ENCODE results near the gene GOLT1B.

GOLT1B gene

DNA sequence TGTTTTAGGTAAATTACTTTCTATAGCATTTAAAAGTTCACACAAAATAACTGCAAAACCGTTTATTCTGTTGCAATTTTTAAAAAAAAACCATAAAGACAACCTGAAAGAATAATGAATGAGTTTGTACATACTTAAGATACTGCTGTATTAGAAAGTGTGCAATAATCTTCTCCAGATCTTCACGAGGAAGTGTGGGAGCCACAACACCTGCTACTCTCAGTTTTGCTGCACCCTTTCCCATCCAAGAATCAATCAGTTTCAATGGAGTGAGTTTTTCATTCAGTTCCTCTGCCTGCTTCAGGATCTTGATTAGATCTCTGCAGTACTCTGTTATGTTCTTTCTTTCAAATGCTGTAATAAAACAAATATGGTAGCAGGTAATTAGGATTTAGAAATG, 30.3 kb upstream of the GOLT1B start:
- Histone ChIP-seq H3K4me1 (no peaks in the 10 kb centered on the region), H3K79me2 (no peaks in the 10 kb centered on the region), H3K9me3 (ENCODE audit: control insufficient read depth, low read length) (no peaks in the 10 kb centered on the region), H3K4me2 (ENCODE audit: low read length) (no peak overlapping the region), H3K27ac (no peak overlapping the region), H3K9ac (no peak overlapping the region), H3K27me3 (ENCODE audit: control insufficient read depth, insufficient read depth, low read length) (no peaks in the 10 kb centered on the region), H3K36me3 (ENCODE audit: control insufficient read depth, insufficient read depth, low read length) (no peaks in the 10 kb centered on the region), H3K4me3 (ENCODE audit: low read depth, low read length) (no peak overlapping the region), H2AFZ (no peak overlapping the region)
- TF ChIP-seq, protein P1, sequence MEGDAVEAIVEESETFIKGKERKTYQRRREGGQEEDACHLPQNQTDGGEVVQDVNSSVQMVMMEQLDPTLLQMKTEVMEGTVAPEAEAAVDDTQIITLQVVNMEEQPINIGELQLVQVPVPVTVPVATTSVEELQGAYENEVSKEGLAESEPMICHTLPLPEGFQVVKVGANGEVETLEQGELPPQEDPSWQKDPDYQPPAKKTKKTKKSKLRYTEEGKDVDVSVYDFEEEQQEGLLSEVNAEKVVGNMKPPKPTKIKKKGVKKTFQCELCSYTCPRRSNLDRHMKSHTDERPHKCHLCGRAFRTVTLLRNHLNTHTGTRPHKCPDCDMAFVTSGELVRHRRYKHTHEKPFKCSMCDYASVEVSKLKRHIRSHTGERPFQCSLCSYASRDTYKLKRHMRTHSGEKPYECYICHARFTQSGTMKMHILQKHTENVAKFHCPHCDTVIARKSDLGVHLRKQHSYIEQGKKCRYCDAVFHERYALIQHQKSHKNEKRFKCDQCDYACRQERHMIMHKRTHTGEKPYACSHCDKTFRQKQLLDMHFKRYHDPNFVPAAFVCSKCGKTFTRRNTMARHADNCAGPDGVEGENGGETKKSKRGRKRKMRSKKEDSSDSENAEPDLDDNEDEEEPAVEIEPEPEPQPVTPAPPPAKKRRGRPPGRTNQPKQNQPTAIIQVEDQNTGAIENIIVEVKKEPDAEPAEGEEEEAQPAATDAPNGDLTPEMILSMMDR (IDR thresholded peaks at IDR 0.05) = no peak

DNA sequence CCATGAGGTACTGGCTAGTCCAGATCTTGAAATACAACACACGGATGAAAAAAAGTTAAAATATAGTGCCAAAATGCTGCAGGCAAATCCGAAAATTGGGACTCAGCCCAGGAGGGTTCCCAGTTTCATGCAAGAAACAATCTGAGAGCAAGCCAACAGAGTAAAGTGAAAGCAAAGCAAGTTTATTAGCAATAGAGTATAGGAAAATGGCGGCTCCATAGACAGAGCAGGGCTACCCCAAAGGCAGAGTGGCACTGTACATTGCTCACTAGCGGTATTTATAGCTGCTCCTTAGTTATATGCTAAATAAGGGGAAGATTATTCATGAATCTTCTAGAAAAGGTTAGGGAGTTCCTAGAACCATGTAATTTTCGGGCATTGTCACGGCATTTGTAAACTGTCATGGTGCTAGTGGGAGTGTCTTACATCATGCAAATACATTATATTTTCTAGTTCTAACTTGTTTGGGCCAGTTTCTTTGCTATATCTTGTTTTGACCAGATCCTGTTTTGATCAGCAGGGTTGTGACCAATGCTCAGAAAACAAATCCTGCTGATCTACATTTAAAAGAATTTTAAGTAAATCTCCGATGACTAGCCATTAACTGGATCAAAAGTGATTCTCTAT, 29.3 kb upstream of the GOLT1B start:
- Histone ChIP-seq H3K4me3 (ENCODE audit: low read depth, low read length) (no peak overlapping the region), H3K4me2 (ENCODE audit: low read length) (no peak overlapping the region), H3K27ac (no peak overlapping the region), H3K27me3 (ENCODE audit: control insufficient read depth, insufficient read depth, low read length) (no peaks in the 10 kb centered on the region), H3K9me3 (ENCODE audit: control insufficient read depth, low read length) (no peaks in the 10 kb centered on the region), H3K79me2 (no peaks in the 10 kb centered on the region), H2AFZ (no peak overlapping the region), H3K4me1 (no peaks in the 10 kb centered on the region), H3K36me3 (ENCODE audit: control insufficient read depth, insufficient read depth, low read length) (no peaks in the 10 kb centered on the region), H3K9ac (no peak overlapping the region)
- TF ChIP-seq, protein P1 (IDR thresholded peaks at IDR 0.05) = no peak

DNA sequence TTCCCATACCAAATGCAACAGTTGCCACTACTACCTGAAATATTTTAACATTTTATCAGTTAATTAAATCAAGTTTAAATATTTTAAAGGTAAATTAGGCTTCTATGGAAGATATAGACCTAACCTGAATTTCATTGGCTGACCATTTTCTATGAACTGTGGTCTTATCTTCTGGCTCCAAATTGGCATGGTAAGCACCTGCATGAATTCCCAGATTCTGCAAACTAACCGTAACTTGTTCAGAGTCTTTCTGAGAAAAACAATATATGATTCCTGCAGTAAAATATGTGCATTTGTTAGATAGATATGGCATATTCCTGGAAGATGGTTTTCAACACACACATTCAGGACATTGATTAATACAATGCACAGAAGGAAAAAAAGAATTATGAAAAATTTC, 26.0 kb upstream of the GOLT1B start:
- H3K36me3 ChIP-seq (ENCODE audit: control insufficient read depth, insufficient read depth, low read length) = no peaks in the 10 kb centered on the region
- H3K79me2 ChIP-seq = no peaks in the 10 kb centered on the region
- no peak overlapping the region for H3K27ac ChIP-seq
- H3K27me3 ChIP-seq (ENCODE audit: control insufficient read depth, insufficient read depth, low read length) = no peaks in the 10 kb centered on the region
- TF ChIP-seq, protein P1 (IDR thresholded peaks at IDR 0.05) = no peak
- H3K9ac ChIP-seq = no peak overlapping the region
- H3K4me2 ChIP-seq (ENCODE audit: low read length) = no peak overlapping the region
- H3K9me3 ChIP-seq (ENCODE audit: control insufficient read depth, low read length) = no peaks in the 10 kb centered on the region
- H2AFZ ChIP-seq = no peak overlapping the region
- no peak overlapping the region for H3K4me3 ChIP-seq (ENCODE audit: low read depth, low read length)
- H3K4me1 ChIP-seq = no peaks in the 10 kb centered on the region

DNA sequence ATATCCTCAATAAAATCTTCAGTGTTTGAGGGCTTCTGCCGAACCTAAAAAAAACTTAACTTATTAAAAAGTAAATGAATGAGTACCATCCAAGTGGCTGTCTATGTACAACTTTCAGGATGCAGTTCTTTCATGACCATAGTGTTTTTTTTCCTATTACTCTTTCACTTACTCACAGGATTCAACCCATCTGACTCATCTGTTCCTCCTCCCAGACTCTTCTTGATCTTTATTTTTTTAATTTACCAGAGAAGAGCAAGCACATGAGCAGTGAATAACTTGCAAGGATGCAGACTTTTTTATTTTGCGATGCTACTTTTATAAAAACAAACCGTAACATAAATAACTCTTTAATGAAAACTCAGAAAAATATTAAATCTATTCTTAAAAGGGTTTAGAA, 24.6 kb upstream of the GOLT1B start:
- no peaks in the 10 kb centered on the region for H3K27me3 ChIP-seq (ENCODE audit: control insufficient read depth, insufficient read depth, low read length)
- no peaks in the 10 kb centered on the region for H3K36me3 ChIP-seq (ENCODE audit: control insufficient read depth, insufficient read depth, low read length)
- no peak overlapping the region for H3K9ac ChIP-seq
- H3K4me2 ChIP-seq (ENCODE audit: low read length) = no peak overlapping the region
- no peak overlapping the region for H2AFZ ChIP-seq
- H3K9me3 ChIP-seq (ENCODE audit: control insufficient read depth, low read length) = no peaks in the 10 kb centered on the region
- H3K4me1 ChIP-seq = no peaks in the 10 kb centered on the region
- no peaks in the 10 kb centered on the region for H3K79me2 ChIP-seq
- H3K27ac ChIP-seq = no peak overlapping the region
- TF ChIP-seq, protein P1 (IDR thresholded peaks at IDR 0.05) = no peak
- H3K4me3 ChIP-seq (ENCODE audit: low read depth, low read length) = no peak overlapping the region

DNA sequence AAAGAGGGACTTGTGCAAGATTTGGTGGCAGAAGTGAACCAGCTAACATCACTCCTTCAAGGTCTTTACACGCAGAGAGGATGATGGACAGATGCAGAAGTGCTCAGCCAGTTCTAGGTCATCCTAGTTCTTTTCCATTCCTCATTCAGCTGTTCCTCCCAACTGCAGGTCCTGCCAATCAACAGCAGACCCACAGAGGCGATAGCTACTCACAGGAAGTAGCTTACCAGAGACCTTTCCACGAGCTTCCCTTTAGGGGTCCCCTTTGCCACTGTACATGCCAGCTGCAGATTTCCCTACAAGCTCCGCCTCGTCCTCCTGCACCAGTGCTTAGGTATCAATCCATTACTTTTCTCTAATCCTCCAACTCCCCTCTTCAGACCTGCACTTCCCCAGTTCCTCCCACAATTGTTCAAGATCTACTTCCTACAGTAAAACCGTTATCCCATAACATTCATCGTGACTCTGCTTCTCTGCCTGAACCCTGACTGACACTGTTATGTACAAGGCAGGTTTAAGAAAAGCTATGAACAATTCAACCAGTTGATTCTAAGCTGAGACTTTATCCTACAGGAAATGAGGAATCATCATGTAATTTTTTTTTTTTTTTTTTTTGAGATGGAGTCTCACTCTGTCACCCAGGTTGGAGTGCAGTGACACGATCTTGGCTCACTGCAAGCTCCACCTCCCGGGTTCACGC, 22.7 kb upstream of the GOLT1B start:
- Histone ChIP-seq H3K4me1 (no peaks in the 10 kb centered on the region), H3K79me2 (no peaks in the 10 kb centered on the region), H3K27me3 (ENCODE audit: control insufficient read depth, insufficient read depth, low read length) (no peaks in the 10 kb centered on the region), H2AFZ (no peak overlapping the region), H3K4me2 (ENCODE audit: low read length) (no peak overlapping the region), H3K9me3 (ENCODE audit: control insufficient read depth, low read length) (no peaks in the 10 kb centered on the region), H3K36me3 (ENCODE audit: control insufficient read depth, insufficient read depth, low read length) (no peaks in the 10 kb centered on the region), H3K27ac (no peak overlapping the region), H3K9ac (no peak overlapping the region), H3K4me3 (ENCODE audit: low read depth, low read length) (no peak overlapping the region)
- TF ChIP-seq, protein P1 (IDR thresholded peaks at IDR 0.05) = no peak
